Hepatocyte (in vitro differentiated cells): ENCODE data around the gene KDM1A. TPM values are rescaled to one million over a fixed set of nuclear protein-coding genes. Genes with fewer than 3 reads are reported as not detected.

Experiments used
- DNase-seq: peaks from one replicate; pipeline ENCODE4 v3.0.0-alpha.2; 2016; ENCODE audit warnings: low spot score
- H2AFZ ChIP-seq: fragments of 200-600 bp; sonication (generic); 2 replicates; pipeline ENCODE4 v1.6.0; 2016; ENCODE audit warnings: antibody characterized with exemption, mild to moderate bottlenecking
- H3K27ac ChIP-seq: fragments of 200-600 bp; sonication (generic); 2 replicates; pipeline ENCODE4 v1.5.1; 2016; ENCODE audit warnings: mild to moderate bottlenecking
- H3K27me3 ChIP-seq: fragments of 200-600 bp; sonication (generic); 2 replicates; pipeline ENCODE4 v1.6.1; 2016
- H3K36me3 ChIP-seq: fragments of 200-600 bp; sonication (generic); replicated peaks from 2 replicates; pipeline ENCODE4 v1.5.1; 2016; ENCODE audit warnings: low read depth; ENCODE audit not compliant: insufficient read depth
- H3K4me1 ChIP-seq: fragments of 200-600 bp; sonication (generic); 2 replicates; pipeline ENCODE4 v1.5.1; 2016; ENCODE audit warnings: mild to moderate bottlenecking, moderate library complexity; ENCODE audit not compliant: insufficient read depth
- H3K4me2 ChIP-seq: fragments of 200-600 bp; sonication (generic); 2 replicates; pipeline ENCODE4 v1.6.0; 2016
- H3K4me3 ChIP-seq: fragments of 200-600 bp; sonication (generic); 2 replicates; pipeline ENCODE4 v1.5.1; 2016; ENCODE audit warnings: mild to moderate bottlenecking
- H3K79me2 ChIP-seq: fragments of 200-600 bp; sonication (generic); 2 replicates; pipeline ENCODE4 v1.6.0; 2017; ENCODE audit warnings: mild to moderate bottlenecking
- H3K9me2 ChIP-seq: fragments of 200-600 bp; sonication (generic); replicated peaks from 2 replicates; pipeline ENCODE4 v1.6.0; 2017; ENCODE audit warnings: mild to moderate bottlenecking; ENCODE audit not compliant: insufficient read depth
- H3K9me3 ChIP-seq: fragments of 200-600 bp; sonication (generic); 2 replicates; pipeline ENCODE4 v1.5.1; 2016; ENCODE audit warnings: low read depth, mild to moderate bottlenecking
- H4K20me1 ChIP-seq: fragments of 200-600 bp; sonication (generic); 2 replicates; pipeline ENCODE4 v1.6.0; 2016; ENCODE audit warnings: mild to moderate bottlenecking; ENCODE audit not compliant: insufficient read depth, poor library complexity, severe bottlenecking
- CTCF ChIP-seq: fragments of 200-600 bp; sonication (generic); IDR thresholded peaks from 2 replicates; pipeline ENCODE4 v1.5.1; 2016; ENCODE audit warnings: antibody characterized with exemption, mild to moderate bottlenecking; ENCODE audit not compliant: poor library complexity
- EZH2 ChIP-seq: fragments of 200-600 bp; sonication (generic); IDR thresholded peaks from 2 replicates; pipeline ENCODE4 v1.6.1; 2016; ENCODE audit warnings: antibody characterized with exemption, mild to moderate bottlenecking, borderline replicate concordance
- EZH2phosphoT487 ChIP-seq: fragments of 200-600 bp; sonication (generic); IDR thresholded peaks from one replicate; pipeline ENCODE4 v1.6.1; 2018; ENCODE audit warnings: antibody characterized with exemption, mild to moderate bottlenecking, low read depth, moderate library complexity; ENCODE audit not compliant: unreplicated experiment, severe bottlenecking
- WGBS: methylation state at CpG from one replicate; pipeline ENCODE4 v1.1.6; 2016; ENCODE audit warnings: low lambda C conversion rate; ENCODE audit errors: missing lambda C conversion rate; 5-methylcytosine and 5-hydroxymethylcytosine counted together
- polyA plus RNA-seq: library from polyadenylated mRNA; unstranded; fragments of >200 nt; fragmentation: Nextera tagmentation; extraction: Ambion mirVana; gene quantifications from 2 replicates; pipeline ENCODE4 v1.2.1, GENCODE V29; 2016
- total RNA-seq: library from RNA; depleted of rRNA; stranded (reverse); fragments of >200 nt; gene quantifications from 2 replicates; pipeline ENCODE4 v1.2.3, GENCODE V29; 2014

KDM1A gene
- total and polyA plus RNA-seq, 2 experiments from 2014 or later: 64.5 to 97.9 TPM

GRCh38 chr1:23020706-23021405 is 1.6 kb downstream of the KDM1A start:
- no peak overlapping the region for H2AFZ ChIP-seq
- DNase-seq: no peak

GRCh38 chr1:23021834-23022233 is 2.6 kb downstream of the KDM1A start:
- peaks cover 57% of the 10 kb centered on the region for H4K20me1 ChIP-seq
- WGBS: 97% methylated on average over 2 of the region's 2 CpGs
- TF ChIP-seq EZH2phosphoT487 (no peak), CTCF (no peak), EZH2 (no peak)
- H3K4me3 ChIP-seq: peak overlapping the region; percentile 4
- no peaks in the 10 kb centered on the region for H3K9me3 ChIP-seq
- no peaks in the 10 kb centered on the region for H3K27me3 ChIP-seq
- no peaks in the 10 kb centered on the region for H3K36me3 ChIP-seq
- peaks cover 73% of the 10 kb centered on the region for H3K79me2 ChIP-seq
- no peak for DNase-seq
- H3K4me1 ChIP-seq: no peaks in the 10 kb centered on the region
- no peaks in the 10 kb centered on the region for H3K9me2 ChIP-seq
- H3K27ac ChIP-seq: no peak overlapping the region
- H3K4me2 ChIP-seq: peak overlapping the region; percentile 82
- no peak overlapping the region for H2AFZ ChIP-seq

More at GRCh38 chr1:23020706-23021405, 1.6 kb downstream of the KDM1A start:
- TF ChIP-seq CTCF: no peak
- TF ChIP-seq EZH2: no peak
- TF ChIP-seq EZH2phosphoT487: no peak
- Histone ChIP-seq H3K9me3 (no peaks in the 10 kb centered on the region), H3K79me2 (peaks cover 63% of the 10 kb centered on the region), H3K4me2 (peak overlapping the region; percentile 82), H3K27me3 (no peaks in the 10 kb centered on the region), H3K4me3 (peak overlapping the region; percentile 93), H3K4me1 (no peaks in the 10 kb centered on the region), H4K20me1 (peaks cover 49% of the 10 kb centered on the region), H3K27ac (peak overlapping the region; percentile 93), H3K36me3 (no peaks in the 10 kb centered on the region), H3K9me2 (no peaks in the 10 kb centered on the region)
- 27% methylated on average over 7 of the region's 7 CpGs for WGBS

- Histone ChIP-seq H3K9me3 (no peaks in the 10 kb centered on the region), H3K36me3 (no peaks in the 10 kb centered on the region), H3K4me3 (no peak overlapping the region), H4K20me1 (peaks cover 70% of the 10 kb centered on the region), H3K27me3 (no peaks in the 10 kb centered on the region), H2AFZ (no peak overlapping the region), H3K4me2 (no peak overlapping the region), H3K4me1 (no peaks in the 10 kb centered on the region), H3K79me2 (peaks cover 88% of the 10 kb centered on the region), H3K27ac (no peak overlapping the region), H3K9me2 (no peaks in the 10 kb centered on the region)
- no peak for TF ChIP-seq EZH2
- TF ChIP-seq CTCF: no peak
- no peak for TF ChIP-seq EZH2phosphoT487
- no peak for DNase-seq
- 98% methylated on average over 5 of the region's 5 CpGs for WGBS
These were observed 4.0 kb downstream of the KDM1A start for GRCh38 chr1:23023174-23023845.
